Ascending aorta (tissue), 2 donors: ENCODE data around the gene SYNE4. TPM values are rescaled to one million over a fixed set of nuclear protein-coding genes. Genes with fewer than 3 reads are reported as not detected.

Experiments used
- DNase-seq, 2 donors: peaks; one replicate each; pipeline ENCODE4 v3.0.0-alpha.2; 2019; ENCODE audit warnings: low spot score in 2 of 2
- H3K27ac ChIP-seq, 2 donors: fragments of 200-600 bp; sonication (generic); one replicate each; pipeline ENCODE4 v1.5.1; 2016 to 2017; ENCODE audit warnings: mild to moderate bottlenecking in 1 of 2
- H3K27me3 ChIP-seq: fragments of 200-600 bp; sonication (generic); one replicate; pipeline ENCODE4 v1.5.1; 2017
- H3K36me3 ChIP-seq, 2 donors: fragments of 200-600 bp; sonication (generic); one replicate each; pipeline ENCODE4 v1.5.1; 2016
- H3K4me1 ChIP-seq, 2 donors: fragments of 200-600 bp; sonication (generic); one replicate each; pipeline ENCODE4 v1.5.1; 2016 to 2017; ENCODE audit warnings: mild to moderate bottlenecking in 1 of 2
- H3K4me3 ChIP-seq, 2 donors: fragments of 200-600 bp; sonication (generic); one replicate each; pipeline ENCODE4 v1.5.1; 2016 to 2017; ENCODE audit warnings: mild to moderate bottlenecking in 1 of 2
- H3K9me3 ChIP-seq, 2 donors: fragments of 200-600 bp; sonication (generic); one replicate each; pipeline ENCODE4 v1.5.1; 2016
- intact Hi-C: fragments of 100-400 bp; cut with DNase I; formaldehyde crosslinking; loops from one replicate; pipeline ENCODE4 v1.15.1; 2023
- total RNA-seq: library from RNA; depleted of rRNA; stranded (reverse); fragments of >200 nt; gene quantifications from one replicate; pipeline ENCODE4 v1.1.0, GENCODE V29; 2016
- TF ChIP-seq, protein P1 (sequence below), 3 experiments: fragments of 200-600 bp in 2 of 3; fragments of 450-650 bp in 1 of 3; sonication (generic) in 2 of 3; IDR thresholded peaks; one replicate each; pipeline ENCODE4 v1.5.1; 2016 to 2019; ENCODE audit warnings: antibody characterized with exemption in 3 of 3, mild to moderate bottlenecking in 1 of 3, moderate library complexity in 1 of 3

Gene SYNE4
- total RNA-seq, 1 donor from 2014 or later: not detected

DNA sequence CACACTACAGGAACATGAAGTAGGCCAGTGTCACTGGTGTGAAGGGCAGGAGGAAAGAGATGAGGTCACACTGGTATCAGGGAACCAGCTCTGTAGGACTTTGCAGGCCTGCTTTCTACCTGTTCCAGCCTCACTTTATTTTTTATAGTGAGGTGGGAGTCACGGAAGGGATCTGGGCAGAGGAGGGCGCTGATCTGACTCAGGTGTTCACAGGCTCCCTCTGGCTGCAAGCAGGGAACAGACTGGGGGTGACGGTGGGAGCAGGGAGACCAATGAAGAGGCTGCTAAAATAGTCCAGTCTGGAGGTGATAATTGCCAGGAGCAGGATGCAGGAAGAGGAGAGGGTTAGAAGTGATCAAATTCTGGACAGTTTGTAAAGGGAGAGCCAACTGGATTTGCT, 42.6 kb upstream of the SYNE4 start:
- H3K27me3 ChIP-seq: no peaks in the 10 kb centered on the region
- H3K36me3 ChIP-seq: no peaks in the 10 kb centered on the region
- intact Hi-C loops: loop anchor here (5.0 to 10.0 kb wide), 4 partner anchors 54 to 406 kb away; partner anchors contain the start of genes COX6B1, ETV2, IGFLR1 and SDHAF1
- TF ChIP-seq, protein P1, sequence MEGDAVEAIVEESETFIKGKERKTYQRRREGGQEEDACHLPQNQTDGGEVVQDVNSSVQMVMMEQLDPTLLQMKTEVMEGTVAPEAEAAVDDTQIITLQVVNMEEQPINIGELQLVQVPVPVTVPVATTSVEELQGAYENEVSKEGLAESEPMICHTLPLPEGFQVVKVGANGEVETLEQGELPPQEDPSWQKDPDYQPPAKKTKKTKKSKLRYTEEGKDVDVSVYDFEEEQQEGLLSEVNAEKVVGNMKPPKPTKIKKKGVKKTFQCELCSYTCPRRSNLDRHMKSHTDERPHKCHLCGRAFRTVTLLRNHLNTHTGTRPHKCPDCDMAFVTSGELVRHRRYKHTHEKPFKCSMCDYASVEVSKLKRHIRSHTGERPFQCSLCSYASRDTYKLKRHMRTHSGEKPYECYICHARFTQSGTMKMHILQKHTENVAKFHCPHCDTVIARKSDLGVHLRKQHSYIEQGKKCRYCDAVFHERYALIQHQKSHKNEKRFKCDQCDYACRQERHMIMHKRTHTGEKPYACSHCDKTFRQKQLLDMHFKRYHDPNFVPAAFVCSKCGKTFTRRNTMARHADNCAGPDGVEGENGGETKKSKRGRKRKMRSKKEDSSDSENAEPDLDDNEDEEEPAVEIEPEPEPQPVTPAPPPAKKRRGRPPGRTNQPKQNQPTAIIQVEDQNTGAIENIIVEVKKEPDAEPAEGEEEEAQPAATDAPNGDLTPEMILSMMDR (IDR thresholded peaks at IDR 0.05): no peak
- no peak for DNase-seq
- peaks cover 0 to 6% of the 10 kb centered on the region in 2 donors for H3K4me1 ChIP-seq
- H3K4me3 ChIP-seq: no peak overlapping the region
- H3K9me3 ChIP-seq: no peaks in the 10 kb centered on the region
- H3K27ac ChIP-seq: no peak overlapping the region

DNA sequence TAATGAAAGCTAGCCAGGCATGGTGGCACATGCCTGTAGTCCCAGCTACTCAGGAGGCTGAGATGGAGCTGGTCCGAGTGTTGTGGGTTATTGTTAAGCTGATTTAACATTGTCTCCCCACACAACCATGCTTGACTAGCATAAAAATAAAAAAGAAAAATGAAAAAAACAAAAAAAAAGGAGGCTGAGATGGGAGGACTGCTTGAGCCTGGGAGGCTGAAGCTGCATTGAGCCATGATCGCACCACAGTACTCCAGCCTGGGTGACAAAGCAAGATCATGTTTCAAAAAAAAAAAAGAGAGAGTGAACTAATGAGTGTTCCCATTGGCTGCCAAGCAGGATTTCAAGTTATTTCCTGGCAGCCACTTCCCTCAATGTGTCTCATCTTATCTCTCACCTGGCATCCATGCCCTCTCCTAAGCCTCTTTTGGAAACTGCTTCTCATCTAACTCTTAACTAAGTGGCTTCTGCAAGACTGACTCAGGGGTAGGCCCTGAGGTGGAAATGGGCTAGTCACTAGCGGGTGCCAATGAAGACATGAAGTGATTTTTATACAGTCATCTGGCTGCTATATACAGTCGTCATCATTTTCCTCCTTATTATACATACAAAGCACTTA, 40.6 kb upstream of the SYNE4 start:
- TF ChIP-seq, protein P1 (IDR thresholded peaks at IDR 0.05): no peak
- intact Hi-C loops: no loop called here

DNA sequence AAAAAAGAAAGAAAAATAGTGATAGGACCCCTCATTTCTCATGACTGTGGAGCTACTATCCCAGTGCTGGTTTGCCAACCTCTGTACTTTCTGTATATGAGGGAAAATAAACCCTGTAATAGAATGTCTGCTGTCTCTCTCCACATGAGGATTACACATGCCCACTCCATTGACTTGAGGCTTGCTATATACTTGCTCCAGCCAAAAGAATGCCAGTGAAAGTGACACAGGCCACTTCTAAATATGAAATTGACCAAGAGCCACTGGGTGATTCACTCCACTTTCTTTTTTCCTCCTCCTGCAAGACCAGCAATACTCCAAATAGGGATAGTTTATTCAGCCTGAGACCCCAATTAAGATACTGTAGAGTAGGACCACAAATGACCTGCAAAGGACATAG, 39.2 kb upstream of the SYNE4 start:
- no peaks in the 10 kb centered on the region for H3K4me1 ChIP-seq
- no peak overlapping the region for H3K4me3 ChIP-seq
- TF ChIP-seq, protein P1 (IDR thresholded peaks at IDR 0.05): no peak
- no peaks in the 10 kb centered on the region for H3K36me3 ChIP-seq
- no peak overlapping the region for H3K27ac ChIP-seq
- H3K27me3 ChIP-seq: no peaks in the 10 kb centered on the region
- no peak for DNase-seq
- H3K9me3 ChIP-seq: no peaks in the 10 kb centered on the region
- intact Hi-C loops: no loop called here

More for the DNA sequence above, 40.6 kb upstream of the SYNE4 start:
- Histone ChIP-seq H3K27ac (no peak overlapping the region), H3K36me3 (no peaks in the 10 kb centered on the region), H3K4me1 (no peaks in the 10 kb centered on the region), H3K27me3 (no peaks in the 10 kb centered on the region), H3K9me3 (no peaks in the 10 kb centered on the region), H3K4me3 (no peak overlapping the region)
- DNase-seq: no peak

DNA sequence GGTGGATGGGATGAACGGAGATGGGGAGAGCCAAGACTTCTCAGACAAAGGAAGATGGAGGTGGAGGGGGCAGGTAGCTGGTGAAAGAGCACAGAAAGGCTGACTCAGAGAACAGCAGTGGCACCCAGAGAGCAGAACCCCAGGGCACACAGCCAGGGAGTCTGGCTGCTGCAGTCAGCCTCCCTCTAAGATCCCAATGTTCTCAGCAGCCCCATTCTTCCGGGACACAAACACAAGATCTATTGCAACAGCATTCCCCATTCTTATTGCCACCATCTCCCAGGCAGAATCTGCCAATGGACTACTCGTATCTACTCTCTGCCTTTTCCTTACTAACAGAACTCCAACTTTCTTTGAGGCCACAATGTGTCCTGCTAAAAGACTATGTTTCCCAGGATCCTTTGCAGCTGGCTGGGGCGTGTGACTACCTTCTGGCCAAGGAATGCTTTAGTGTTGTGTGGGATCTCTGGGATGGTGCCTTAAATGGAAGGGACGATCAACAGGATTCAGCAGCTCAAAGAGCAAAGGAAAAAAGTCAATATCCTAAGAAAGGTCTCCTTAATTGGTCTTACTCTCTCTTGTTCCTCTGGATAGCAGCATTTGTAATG, 37.9 kb upstream of the SYNE4 start:
- H3K4me3 ChIP-seq: no peak overlapping the region
- no peak overlapping the region for H3K27ac ChIP-seq
- DNase-seq: no peak
- no peaks in the 10 kb centered on the region for H3K27me3 ChIP-seq
- no peaks in the 10 kb centered on the region for H3K9me3 ChIP-seq
- TF ChIP-seq, protein P1 (IDR thresholded peaks at IDR 0.05): no peak
- intact Hi-C loops: no loop called here
- no peaks in the 10 kb centered on the region for H3K36me3 ChIP-seq
- no peaks in the 10 kb centered on the region for H3K4me1 ChIP-seq

DNA sequence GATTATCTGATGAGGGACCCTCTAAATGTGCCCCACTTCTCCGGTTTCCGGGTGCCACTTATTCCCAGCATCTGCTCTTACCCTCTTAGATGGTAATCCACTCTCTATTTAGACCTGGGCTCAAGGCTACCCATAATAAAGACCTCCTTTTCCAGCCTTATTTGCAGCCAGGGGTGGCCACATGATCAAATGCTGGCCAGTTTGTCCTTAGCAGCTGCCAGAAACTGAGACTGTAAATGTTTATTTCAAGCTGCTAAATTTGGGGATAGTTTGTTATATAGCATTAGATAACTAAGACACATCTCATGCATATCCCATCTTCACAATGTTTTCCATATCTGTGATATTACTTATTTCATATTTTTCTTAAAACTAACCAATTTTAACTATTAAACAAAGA, 35.3 kb upstream of the SYNE4 start:
- intact Hi-C loops: no loop called here
- TF ChIP-seq, protein P1 (IDR thresholded peaks at IDR 0.05): no peak
- Histone ChIP-seq H3K4me3 (no peak overlapping the region), H3K27me3 (no peaks in the 10 kb centered on the region), H3K27ac (no peak overlapping the region), H3K9me3 (no peaks in the 10 kb centered on the region), H3K4me1 (no peaks in the 10 kb centered on the region), H3K36me3 (peaks cover 0 to 4% of the 10 kb centered on the region in 2 donors)
- no peak for DNase-seq
